NCI-H774 (cell line): ENCODE data around the gene ACAT1.
"Not testable (repeated sequence)": the region's sequence is repeated elsewhere in the genome, so short reads cannot be mapped to it uniquely, and the experiment has no call there.

Experiments
- DNase-seq: peaks from one replicate; lab custom pipeline; 2025; lab: John Stamatoyannopoulos, UW

The ACAT1 gene

GRCh38 chr11:108121274-108122155, at the start of gene ACAT1:
TSS of gene ACAT1 (plus strand) at chr11:108121567. CDS start at chr11:108121607, 40 bp downstream.
- DNase-seq, result peak; percentile 95

- DNase-seq, result peak; percentile 24
Observed at GRCh38 chr11:108084811-108085210, 36.6 kb upstream of the ACAT1 start.

- DNase-seq, result no peak
Observed at GRCh38 chr11:108085672-108086071, 35.7 kb upstream of the ACAT1 start.

DNA sequence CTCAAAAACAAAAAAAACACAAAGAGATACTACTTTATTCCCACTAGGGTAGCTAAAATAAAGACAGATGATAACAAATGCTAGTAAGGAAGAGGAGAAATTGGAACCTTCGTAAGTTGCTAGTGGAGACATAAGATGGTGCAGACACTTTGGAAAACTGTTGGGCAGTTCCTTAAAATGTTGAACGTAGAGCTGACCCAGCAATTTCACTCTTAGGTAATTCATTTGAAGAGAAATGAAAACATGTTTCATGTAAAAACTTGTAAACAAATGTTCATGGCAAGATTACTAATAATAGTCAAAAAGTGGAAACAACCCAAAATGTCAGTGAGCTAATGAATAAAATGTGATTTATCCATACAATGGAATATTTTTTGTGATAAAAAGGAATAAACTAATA, 29.2 kb upstream of the ACAT1 start:
- no peak for DNase-seq

DNA sequence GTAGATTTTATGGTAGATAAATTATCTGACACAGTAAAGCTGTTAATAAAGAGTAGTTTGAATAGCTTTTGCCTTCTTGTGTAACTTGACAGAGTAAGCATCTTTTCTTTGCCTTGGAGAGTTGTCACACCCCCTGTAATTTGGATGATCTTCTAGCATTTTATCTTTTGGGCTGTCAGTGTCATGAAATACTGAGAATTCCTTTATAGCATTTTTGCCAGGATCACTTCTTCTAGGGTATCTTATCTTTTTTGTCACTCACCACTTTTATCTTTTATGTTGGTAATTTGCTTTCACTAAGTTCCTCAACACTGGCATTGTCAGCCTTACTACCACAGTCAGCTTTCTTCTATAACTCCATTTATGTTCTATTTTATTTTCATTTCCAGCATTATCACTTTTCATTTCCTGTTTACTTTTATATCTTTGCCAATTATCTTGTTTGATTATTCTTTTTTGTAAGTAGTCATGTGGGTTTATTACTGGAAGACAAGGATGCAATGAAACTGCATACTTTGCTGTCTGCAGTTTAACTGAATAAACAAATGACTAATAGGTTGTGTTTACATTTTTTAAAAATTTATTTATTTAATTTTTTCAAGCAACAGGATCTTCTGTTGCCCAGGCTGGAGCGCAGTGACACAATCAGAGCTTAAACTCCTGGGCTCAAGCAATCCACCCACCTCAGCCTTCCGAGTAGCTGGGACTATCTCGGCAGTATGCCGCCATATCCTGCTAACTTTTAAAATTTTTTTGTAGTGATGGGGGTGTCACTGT, 28.1 kb upstream of the ACAT1 start:
- no peak for DNase-seq

- DNase-seq, result no peak
Observed at GRCh38 chr11:108097179-108097578, 24.2 kb upstream of the ACAT1 start.

- no peak for DNase-seq
Observed at GRCh38 chr11:108101090-108101775, 20.1 kb upstream of the ACAT1 start.

DNA sequence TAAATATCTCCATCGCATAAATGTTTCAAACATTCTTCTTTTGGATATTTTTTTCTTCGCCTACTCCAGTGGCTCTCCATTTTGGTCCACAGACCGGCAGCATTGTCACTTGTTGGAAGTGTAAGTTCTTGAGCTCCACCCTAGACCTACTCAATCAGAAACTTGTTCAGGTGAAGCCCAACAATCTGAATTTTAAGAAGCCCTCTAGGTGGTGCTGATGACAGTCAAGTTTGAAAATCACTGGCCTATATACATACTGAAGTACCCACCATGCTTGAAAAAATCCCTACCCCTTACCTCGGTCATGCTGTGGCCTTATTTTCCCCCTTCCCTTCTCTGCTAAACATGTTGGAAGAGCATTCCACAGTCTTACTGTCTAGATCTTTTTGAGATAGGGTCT, 10.2 kb upstream of the ACAT1 start:
- DNase-seq, result no peak

GRCh38 chr11:108112057-108112456, 9.3 kb upstream of the ACAT1 start:
- DNase-seq, result no peak

- DNase-seq, result peak; percentile 89
Observed at GRCh38 chr11:108115500-108116140, 5.7 kb upstream of the ACAT1 start.

DNA sequence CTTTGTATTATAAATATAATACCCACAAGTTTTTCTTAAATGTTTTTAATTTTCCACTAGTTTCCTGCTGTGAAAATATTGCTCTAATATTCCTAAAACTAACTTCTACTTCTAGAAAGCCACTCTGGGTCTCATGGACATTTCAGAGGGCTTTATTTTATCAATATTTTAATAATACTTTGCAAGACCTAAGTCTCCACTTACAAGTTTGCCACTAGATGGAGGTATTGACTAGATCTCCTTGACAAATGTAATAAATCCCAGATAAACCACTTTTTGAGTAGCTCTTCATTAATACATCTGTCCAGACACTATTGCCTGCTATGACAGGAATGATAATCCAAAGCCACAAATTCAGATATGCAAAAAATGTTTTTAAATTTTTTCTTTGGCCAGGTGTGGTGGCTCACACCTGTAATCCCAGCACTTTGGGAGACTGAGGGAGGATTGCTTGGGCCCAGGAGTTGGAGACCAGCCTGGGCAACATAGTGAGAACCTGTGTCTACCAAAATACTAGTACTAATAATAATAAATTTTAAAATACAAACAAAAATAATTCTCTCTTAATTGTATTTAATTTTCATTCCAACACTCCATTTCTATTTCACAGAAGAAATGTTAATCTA, 3.5 kb upstream of the ACAT1 start:
- DNase-seq, result peak; percentile 2

GRCh38 chr11:108120936-108121273, 462 bp upstream of the ACAT1 start:
- DNase-seq, result not testable (repeated sequence)

GRCh38 chr11:108122166-108122628, 830 bp downstream of the ACAT1 start:
- DNase-seq, result peak; percentile 30

DNA sequence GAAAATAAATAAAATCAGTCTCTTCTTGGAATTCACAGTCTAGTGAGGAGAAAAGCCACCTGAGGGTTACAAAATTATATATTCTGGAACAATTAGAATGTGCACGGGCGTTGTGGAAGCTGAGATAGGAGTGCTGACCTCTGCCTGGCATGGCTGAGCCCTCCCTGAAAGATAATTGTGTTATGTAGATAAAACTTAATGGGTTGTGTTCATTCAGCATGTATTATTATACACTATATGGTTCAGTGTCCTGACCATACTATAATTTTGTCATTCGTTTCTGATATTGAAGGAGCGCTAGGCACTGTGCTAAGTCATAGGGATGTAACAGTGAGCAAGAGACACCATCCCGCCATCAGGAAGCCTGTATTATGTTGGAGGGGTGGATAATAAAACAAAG, 3.7 kb downstream of the ACAT1 start:
- no peak for DNase-seq

- no peak for DNase-seq
Observed at GRCh38 chr11:108128772-108129171, 7.4 kb downstream of the ACAT1 start.

DNA sequence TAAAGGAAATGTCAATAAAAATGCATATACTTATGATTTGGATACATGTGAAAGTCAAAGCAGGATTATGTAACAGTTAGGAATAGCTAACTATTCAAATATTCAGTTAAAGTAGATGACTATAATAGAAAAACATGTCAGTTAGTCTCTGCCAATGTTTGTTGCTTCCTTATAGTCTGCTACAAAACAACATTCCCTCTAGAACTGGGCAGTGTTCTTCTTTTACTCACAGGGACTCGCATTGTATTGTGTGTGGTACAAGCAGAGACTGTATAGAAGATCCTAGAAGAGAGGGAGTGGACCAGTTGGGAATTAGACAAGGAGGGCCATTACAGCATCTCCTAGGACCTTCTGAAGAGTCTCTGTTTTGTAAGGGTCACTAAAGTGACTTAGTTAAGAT, 10.6 kb downstream of the ACAT1 start:
- no peak for DNase-seq

- DNase-seq, result not testable (repeated sequence)
Observed at GRCh38 chr11:108132993-108133538, 11.7 kb downstream of the ACAT1 start.

GRCh38 chr11:108135845-108136544, 14.6 kb downstream of the ACAT1 start:
- DNase-seq, result no peak

DNA sequence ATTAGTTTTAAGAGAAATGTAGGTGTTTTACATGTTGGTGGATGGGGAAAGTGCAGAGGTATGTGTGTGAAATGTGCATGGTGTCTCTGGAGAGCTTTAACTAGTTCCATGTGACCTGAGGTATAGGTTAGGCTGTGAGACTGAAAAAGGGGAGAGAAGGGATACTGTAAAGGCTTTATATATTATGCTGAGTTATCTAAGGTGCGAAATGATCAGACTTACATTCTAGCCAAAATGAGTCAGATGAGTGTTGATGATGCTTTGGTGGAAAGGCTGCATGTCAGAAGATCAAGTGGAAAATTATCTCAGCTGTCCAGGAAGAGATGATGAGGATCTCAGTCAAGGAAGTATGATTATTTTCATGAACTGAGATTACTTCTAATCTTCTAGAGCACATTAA, 15.8 kb downstream of the ACAT1 start:
- no peak for DNase-seq

DNA sequence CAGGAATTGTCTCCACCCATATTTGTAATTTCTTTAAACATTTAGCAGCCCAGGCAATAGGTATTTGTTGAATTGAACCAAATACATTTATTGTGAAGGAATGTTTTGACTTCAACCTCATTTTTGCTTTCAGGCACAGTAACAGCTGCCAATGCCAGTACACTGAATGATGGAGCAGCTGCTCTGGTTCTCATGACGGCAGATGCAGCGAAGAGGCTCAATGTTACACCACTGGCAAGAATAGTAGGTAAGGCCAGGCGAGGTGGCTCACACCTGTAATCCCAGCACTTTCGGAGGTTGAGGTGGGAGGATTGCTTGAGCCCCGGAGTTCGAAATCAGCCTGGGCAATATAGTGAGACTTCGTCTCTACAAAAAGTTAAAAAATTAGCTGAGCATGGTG, 20.9 kb downstream of the ACAT1 start:
- no peak for DNase-seq

DNA sequence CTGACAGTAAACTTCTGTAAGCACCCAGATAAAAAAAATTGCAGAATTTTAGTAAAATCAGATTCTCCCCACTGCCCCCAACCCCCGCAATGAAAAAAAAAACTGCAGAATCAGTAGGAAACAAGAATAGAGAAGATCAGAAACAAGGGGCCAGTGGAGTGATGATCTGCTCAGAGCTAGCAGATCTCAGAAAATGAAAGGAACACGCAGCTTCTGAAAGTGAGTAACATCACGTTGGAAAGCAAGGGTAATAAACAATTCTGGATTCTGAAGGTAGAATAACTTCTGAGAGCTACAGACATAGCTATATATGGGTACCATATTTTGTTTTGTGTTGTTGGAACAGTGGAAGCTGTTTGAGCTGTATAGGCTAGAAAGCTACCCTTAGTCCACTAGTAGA, 23.2 kb downstream of the ACAT1 start:
- DNase-seq, result no peak
